ENCODE results near the gene HOXB4.

DNA sequence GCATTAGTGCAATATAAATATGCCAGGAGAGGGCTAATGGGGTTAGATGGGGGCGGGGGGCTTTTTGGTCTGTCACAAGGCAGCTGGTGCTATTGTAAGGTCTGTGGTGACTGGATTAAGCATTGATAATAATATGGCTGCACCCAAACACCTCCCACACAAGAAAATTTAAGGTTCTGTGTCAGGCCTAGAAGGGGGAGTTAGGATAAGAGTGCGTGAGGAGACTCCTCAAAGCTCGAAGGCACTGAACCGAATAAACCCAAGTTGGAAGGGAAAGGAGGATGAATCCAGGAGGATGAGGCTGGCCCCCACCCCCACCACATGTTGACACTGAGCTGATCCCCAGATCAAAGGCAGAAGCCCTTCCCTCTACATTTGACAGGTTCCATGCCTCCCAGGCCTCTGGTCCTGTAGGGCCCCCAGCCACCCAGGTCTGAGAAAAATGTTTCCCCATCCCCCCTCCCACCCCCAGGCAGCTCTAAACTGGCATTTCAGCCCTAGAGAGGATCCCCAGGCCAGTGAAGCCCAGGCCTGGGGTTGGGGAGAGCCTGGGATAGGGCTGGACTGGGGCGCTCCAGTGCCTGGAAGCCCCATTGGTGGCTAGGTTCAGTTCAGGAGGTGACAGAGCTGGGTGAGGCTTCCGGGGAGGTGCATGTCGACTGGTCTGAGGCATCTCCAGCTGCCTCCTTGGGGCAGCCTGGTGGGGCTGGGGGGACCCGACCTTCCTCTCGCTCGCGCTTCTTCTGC, 49.0 kb downstream of the HOXB4 start:
- TF ChIP-seq, protein P1, sequence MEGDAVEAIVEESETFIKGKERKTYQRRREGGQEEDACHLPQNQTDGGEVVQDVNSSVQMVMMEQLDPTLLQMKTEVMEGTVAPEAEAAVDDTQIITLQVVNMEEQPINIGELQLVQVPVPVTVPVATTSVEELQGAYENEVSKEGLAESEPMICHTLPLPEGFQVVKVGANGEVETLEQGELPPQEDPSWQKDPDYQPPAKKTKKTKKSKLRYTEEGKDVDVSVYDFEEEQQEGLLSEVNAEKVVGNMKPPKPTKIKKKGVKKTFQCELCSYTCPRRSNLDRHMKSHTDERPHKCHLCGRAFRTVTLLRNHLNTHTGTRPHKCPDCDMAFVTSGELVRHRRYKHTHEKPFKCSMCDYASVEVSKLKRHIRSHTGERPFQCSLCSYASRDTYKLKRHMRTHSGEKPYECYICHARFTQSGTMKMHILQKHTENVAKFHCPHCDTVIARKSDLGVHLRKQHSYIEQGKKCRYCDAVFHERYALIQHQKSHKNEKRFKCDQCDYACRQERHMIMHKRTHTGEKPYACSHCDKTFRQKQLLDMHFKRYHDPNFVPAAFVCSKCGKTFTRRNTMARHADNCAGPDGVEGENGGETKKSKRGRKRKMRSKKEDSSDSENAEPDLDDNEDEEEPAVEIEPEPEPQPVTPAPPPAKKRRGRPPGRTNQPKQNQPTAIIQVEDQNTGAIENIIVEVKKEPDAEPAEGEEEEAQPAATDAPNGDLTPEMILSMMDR (IDR thresholded peaks at IDR 0.05), result no peak
- no peak for TF ChIP-seq POLR2A (IDR thresholded peaks at IDR 0.05)

Measured in Peyer's patch (tissue), 4 donors.